Prostate gland (tissue), 2 donors: ENCODE results near the gene ECM1. TPM values are rescaled to one million over a fixed set of nuclear protein-coding genes. Genes with fewer than 3 reads are reported as not detected.

Experiments used
- DNase-seq: peaks from one replicate; pipeline ENCODE4 v3.0.0-alpha.2; 2019; ENCODE audit warnings: low spot score
- H3K27ac ChIP-seq, 2 donors: fragments of 200-600 bp; sonication (generic); 2 replicates each; pipeline ENCODE4 v1.5.1; 2017 to 2019
- H3K27me3 ChIP-seq: fragments of 200-600 bp; sonication (generic); replicated peaks from 2 replicates; pipeline ENCODE4 v1.5.1; 2019; ENCODE audit not compliant: insufficient read depth
- H3K36me3 ChIP-seq, 2 donors: fragments of 200-600 bp; sonication (generic); 1 replicate in 1 of 2; 2 replicates in 1 of 2; pipeline versions ENCODE4 v1.5.1 to v1.8.1; 2017 to 2019
- H3K4me1 ChIP-seq: fragments of 200-600 bp; sonication (generic); replicated peaks from 2 replicates; pipeline ENCODE4 v1.5.1; 2019
- H3K4me3 ChIP-seq, 2 donors: fragments of 200-600 bp; sonication (generic); 2 replicates each; pipeline ENCODE4 v1.5.1; 2017 to 2019
- H3K9me3 ChIP-seq: fragments of 200-600 bp; sonication (generic); 2 replicates; pipeline ENCODE4 v1.5.1; 2017
- POLR2A ChIP-seq: fragments of 450-650 bp; IDR thresholded peaks from one replicate; pipeline ENCODE4 v1.6.1; 2016; ENCODE audit warnings: antibody characterized with exemption, mild to moderate bottlenecking
- POLR2AphosphoS5 ChIP-seq: sonication (generic); formaldehyde crosslinking; IDR thresholded peaks from one replicate; pipeline ENCODE4 v1.6.1; 2017; ENCODE audit warnings: antibody characterized with exemption
- WGBS: methylation state at CpG from one replicate; pipeline ENCODE4 v1.1.5; 2018; 5-methylcytosine and 5-hydroxymethylcytosine counted together
- intact Hi-C: fragments of 100-400 bp; cut with DNase I; formaldehyde crosslinking; loops from one replicate; pipeline ENCODE4 v1.14.2; 2022
- total RNA-seq, 2 donors: library from RNA; depleted of rRNA; stranded (reverse); fragments of >200 nt; gene quantifications; one replicate each; pipeline ENCODE4 v1.1.0, GENCODE V29; 2016
- TF ChIP-seq, protein P1 (sequence below), 4 experiments: fragments of 200-600 bp in 2 of 4; fragments of 450-650 bp in 2 of 4; sonication (generic) in 2 of 4; IDR thresholded peaks; 1 replicate in 3 of 4; 2 replicates in 1 of 4; pipeline ENCODE4 v1.5.1; 2016 to 2019; ENCODE audit warnings: antibody characterized with exemption in 4 of 4, mild to moderate bottlenecking in 2 of 4, moderate library complexity in 2 of 4

ECM1 gene
- 10 to 100 TPM in 1 of 2 donors, 1 to 10 TPM in 1; 4.7 to 12.3 TPM for total RNA-seq

DNA sequence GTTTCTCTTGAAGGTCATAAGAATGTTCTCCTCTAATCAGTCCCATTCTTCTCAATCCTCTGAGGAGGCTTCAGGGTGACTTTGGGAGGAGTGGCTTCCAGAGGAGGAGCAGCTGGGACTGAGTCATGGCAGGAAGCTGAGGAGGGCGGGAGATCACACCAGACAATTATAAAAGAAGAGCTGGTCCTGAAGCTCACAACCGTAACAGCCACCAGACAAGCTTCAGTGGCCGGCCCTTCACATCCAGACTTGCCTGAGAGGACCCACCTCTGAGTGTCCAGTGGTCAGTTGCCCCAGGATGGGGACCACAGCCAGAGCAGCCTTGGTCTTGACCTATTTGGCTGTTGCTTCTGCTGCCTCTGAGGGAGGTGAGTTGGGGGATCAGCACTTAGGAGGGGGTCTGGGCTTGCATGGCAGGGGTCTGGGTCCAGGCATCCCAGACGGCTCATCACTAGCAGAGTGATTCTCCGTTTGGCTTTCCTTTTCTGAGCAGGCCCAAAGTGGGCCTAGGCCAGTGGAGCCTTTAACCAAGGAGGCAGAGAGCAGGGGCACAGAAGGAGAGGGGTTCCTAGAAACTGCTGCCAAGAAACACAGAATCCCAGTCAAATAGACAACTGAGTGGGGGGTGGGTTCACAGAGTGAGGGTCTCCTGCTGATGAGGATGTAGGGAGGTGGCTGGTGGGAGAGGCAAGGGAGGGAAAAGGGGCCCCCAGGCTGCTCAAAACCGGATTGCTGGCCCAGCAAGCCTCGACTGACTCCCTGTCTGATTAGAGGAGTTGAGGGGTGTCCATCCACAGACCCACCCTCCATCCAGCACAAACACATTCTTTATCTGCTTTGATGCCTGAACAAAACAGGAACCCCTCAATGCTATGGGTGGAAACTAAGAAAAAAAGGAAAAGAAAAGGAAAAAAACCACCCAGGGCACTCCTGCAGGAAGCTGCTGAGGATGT lies at the start of gene ECM1:
TSS of gene ECM1 (plus strand) at position 198 of the 953 bp plus-strand sequence. CDS start at position 299, 101 bp downstream.
- DNase-seq = no peak
- no peaks in the 10 kb centered on the region for H3K4me1 ChIP-seq
- no peaks in the 10 kb centered on the region for H3K27me3 ChIP-seq
- H3K27ac ChIP-seq = peak within 1 kb of the TSS; percentile 19 to 49
- H3K4me3 ChIP-seq = no peak within 1 kb of the TSS
- H3K9me3 ChIP-seq = no peaks in the 10 kb centered on the region
- 50% methylated on average over 7 of the region's 7 CpGs for WGBS
- intact Hi-C loops = no loop called here
- H3K36me3 ChIP-seq = peaks cover 4 to 9% of the 10 kb centered on the region in 2 donors
- TF ChIP-seq POLR2AphosphoS5 (peak; percentile 23), POLR2A (no peak)
- TF ChIP-seq, protein P1, sequence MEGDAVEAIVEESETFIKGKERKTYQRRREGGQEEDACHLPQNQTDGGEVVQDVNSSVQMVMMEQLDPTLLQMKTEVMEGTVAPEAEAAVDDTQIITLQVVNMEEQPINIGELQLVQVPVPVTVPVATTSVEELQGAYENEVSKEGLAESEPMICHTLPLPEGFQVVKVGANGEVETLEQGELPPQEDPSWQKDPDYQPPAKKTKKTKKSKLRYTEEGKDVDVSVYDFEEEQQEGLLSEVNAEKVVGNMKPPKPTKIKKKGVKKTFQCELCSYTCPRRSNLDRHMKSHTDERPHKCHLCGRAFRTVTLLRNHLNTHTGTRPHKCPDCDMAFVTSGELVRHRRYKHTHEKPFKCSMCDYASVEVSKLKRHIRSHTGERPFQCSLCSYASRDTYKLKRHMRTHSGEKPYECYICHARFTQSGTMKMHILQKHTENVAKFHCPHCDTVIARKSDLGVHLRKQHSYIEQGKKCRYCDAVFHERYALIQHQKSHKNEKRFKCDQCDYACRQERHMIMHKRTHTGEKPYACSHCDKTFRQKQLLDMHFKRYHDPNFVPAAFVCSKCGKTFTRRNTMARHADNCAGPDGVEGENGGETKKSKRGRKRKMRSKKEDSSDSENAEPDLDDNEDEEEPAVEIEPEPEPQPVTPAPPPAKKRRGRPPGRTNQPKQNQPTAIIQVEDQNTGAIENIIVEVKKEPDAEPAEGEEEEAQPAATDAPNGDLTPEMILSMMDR (IDR thresholded peaks at IDR 0.05) = no peak

DNA sequence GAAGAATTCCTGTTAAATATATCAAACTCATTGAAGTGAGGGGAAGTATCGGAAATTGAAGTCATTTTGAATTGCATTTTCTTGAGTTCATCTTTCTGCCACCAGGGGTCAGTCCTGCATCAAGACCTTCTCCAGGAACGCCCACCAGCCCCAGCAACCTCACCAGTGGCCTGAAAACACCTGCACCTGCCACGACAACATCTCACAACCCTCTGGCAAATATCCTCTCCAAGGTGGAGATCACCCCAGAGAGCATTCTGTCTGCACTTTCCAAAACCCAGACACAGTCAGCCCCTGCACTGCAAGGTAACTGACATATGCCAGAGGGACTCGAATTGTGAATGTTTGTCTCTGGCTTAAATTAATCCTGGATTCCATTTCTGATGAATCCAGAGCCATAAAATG lies 43.5 kb upstream of the ECM1 start:
- Histone ChIP-seq H3K4me1 (no peaks in the 10 kb centered on the region), H3K4me3 (no peak overlapping the region), H3K27me3 (no peaks in the 10 kb centered on the region), H3K27ac (no peak overlapping the region), H3K36me3 (no peaks in the 10 kb centered on the region), H3K9me3 (no peaks in the 10 kb centered on the region)
- peak; percentile 46 for DNase-seq
- TF ChIP-seq, protein P1 (IDR thresholded peaks at IDR 0.05) = peak; percentile 55 to 79 (median 68)
- TF ChIP-seq POLR2A = no peak
- no peak for TF ChIP-seq POLR2AphosphoS5
- WGBS = 40% methylated on average over 4 of the region's 4 CpGs
- intact Hi-C loops = loop anchor here (10.0 kb wide), 2 partner anchors 350 to 510 kb away; partner anchors contain the start of gene CERS2

DNA sequence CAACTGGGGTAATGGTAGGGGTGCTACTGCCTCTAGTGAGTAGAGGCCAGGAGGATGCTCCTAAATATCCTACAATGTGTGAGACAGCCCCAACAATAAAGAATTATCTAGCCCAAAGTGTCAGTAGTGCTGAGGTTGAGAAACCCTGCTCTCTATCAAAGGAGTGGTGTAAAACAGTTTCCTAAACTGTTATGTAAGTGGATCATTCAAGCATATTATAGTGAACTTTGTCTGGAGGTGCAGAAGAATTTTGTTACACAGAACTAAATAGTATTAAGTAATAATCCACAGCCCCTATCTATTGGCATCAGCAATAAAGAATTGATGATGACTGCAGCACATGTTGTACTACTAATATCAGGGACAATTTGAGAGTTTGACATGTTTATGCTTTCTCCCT lies 40.9 kb upstream of the ECM1 start:
- TF ChIP-seq POLR2A (no peak), POLR2AphosphoS5 (no peak)
- TF ChIP-seq, protein P1 (IDR thresholded peaks at IDR 0.05) = no peak
- no peaks in the 10 kb centered on the region for H3K9me3 ChIP-seq
- H3K27ac ChIP-seq = no peak overlapping the region
- H3K4me3 ChIP-seq = no peak overlapping the region
- peaks cover 10 to 15% of the 10 kb centered on the region in 2 donors for H3K36me3 ChIP-seq
- DNase-seq = no peak
- intact Hi-C loops = loop anchor here (5.0 to 10.0 kb wide), 3 partner anchors 85 to 508 kb away; partner anchors contain the start of gene CERS2
- H3K4me1 ChIP-seq = no peaks in the 10 kb centered on the region
- H3K27me3 ChIP-seq = no peaks in the 10 kb centered on the region

DNA sequence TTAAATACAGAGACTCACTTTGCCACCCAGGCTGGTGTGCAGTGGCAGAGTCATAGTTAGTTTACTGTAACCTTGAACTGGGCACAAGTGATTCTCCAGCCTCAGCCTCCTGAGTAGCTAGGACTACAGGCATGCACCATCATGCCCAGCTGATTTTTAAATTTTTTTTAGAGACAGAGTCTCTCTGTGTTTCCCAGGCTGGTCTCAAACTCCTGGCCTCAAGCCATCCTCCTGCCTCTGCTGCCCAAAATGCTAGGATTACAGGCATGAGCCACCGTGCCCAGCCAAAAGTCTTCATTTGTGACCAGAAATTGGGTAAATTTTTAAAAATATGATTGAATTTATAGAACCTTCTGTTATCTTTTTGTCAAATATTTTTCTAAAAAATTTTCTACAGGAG lies 38.6 kb upstream of the ECM1 start:
- intact Hi-C loops = loop anchor here (5.0 to 10.0 kb wide), 3 partner anchors 83 to 506 kb away; partner anchors contain the start of gene CERS2
- Histone ChIP-seq H3K9me3 (no peaks in the 10 kb centered on the region), H3K4me3 (no peak overlapping the region), H3K4me1 (no peaks in the 10 kb centered on the region), H3K27me3 (no peaks in the 10 kb centered on the region), H3K27ac (no peak overlapping the region), H3K36me3 (peaks cover 10 to 19% of the 10 kb centered on the region in 2 donors)
- DNase-seq = no peak
- 42% methylated on average over 1 of the region's 1 CpG for WGBS
- TF ChIP-seq POLR2AphosphoS5 = no peak
- TF ChIP-seq, protein P1 (IDR thresholded peaks at IDR 0.05) = no peak
- TF ChIP-seq POLR2A = no peak
